ENCODE measurements around the gene TRAPPC2L.

- TF ChIP-seq CTCF (IDR thresholded peaks at IDR 0.05) = no peak
- TF ChIP-seq POLR2A (IDR thresholded peaks at IDR 0.05) = no peak
These were observed 53.6 kb downstream of the TRAPPC2L start for GRCh38 chr16:88910284-88911135.
